Lower leg skin (tissue), 3 donors: ENCODE data around the gene PRKCH.

ENCODE experiments used
- CTCF ChIP-seq, 3 donors: fragments of 450-650 bp; IDR thresholded peaks; one replicate each; pipeline ENCODE4 v1.5.1; 2016; ENCODE audit warnings: antibody characterized with exemption in 3 of 3, mild to moderate bottlenecking in 3 of 3, moderate library complexity in 2 of 3
- POLR2A ChIP-seq, 2 donors: fragments of 450-650 bp; IDR thresholded peaks; one replicate each; pipeline ENCODE4 v1.6.1; 2016 to 2017; ENCODE audit warnings: antibody characterized with exemption in 2 of 2, mild to moderate bottlenecking in 1 of 2, moderate library complexity in 1 of 2

- TF ChIP-seq CTCF (IDR thresholded peaks at IDR 0.05) (no peak), POLR2A (IDR thresholded peaks at IDR 0.05) (no peak)
Measured at GRCh38 chr14:61498303-61498702, 176.9 kb downstream of the PRKCH start.
